ENCODE data around the gene INPP5D. TPM values are rescaled to one million over a fixed set of nuclear protein-coding genes. Genes with fewer than 3 reads are reported as not detected.

Gene INPP5D
- total RNA-seq (ENCODE audit: unreplicated experiment), result 79.2 TPM
- long read RNA-seq, full-length matches to known transcripts, result 3 of 13 reads
- long read RNA-seq, partial matches to known transcripts, result 8 of 13 reads
- long read RNA-seq, other reads (novel, unspliced or antisense), result 2 of 13 reads

GRCh38 chr2:233059797-233060500 lies at the start of gene INPP5D:
Gene INPP5D, plus strand, starts transcription at chr2:233060342. Its CDS starts 137 bp downstream, at chr2:233060479.
- no peak for DNase-seq (ENCODE audit: low spot score)
- H3K9me3 Mint-ChIP-seq (ENCODE audit: unreplicated experiment), result no peaks in the 10 kb centered on the region
- TF ChIP-seq CTCF (IDR thresholded peaks at IDR 0.05; ENCODE audit: unreplicated experiment), result no peak
- peaks cover 47% of the 10 kb centered on the region for H3K4me1 Mint-ChIP-seq (ENCODE audit: unreplicated experiment)
- H3K27me3 Mint-ChIP-seq (ENCODE audit: unreplicated experiment), result peaks cover 12% of the 10 kb centered on the region
- H3K36me3 Mint-ChIP-seq (ENCODE audit: low read depth, unreplicated experiment), result peaks cover 6% of the 10 kb centered on the region
- peak within 1 kb of the TSS; percentile 92 for H3K27ac Mint-ChIP-seq (ENCODE audit: unreplicated experiment)
- H3K4me3 Mint-ChIP-seq (ENCODE audit: unreplicated experiment), result peak within 1 kb of the TSS; percentile 89

- no peak for TF ChIP-seq CTCF (IDR thresholded peaks at IDR 0.05; ENCODE audit: unreplicated experiment)
- H3K27me3 Mint-ChIP-seq (ENCODE audit: unreplicated experiment), result peaks cover 2% of the 10 kb centered on the region
Observed at GRCh38 chr2:233010569-233011267, 49.4 kb upstream of the INPP5D start.

GRCh38 chr2:233011268-233011650 lies 48.9 kb upstream of the INPP5D start:
- Mint-ChIP-seq H3K36me3 (ENCODE audit: low read depth, unreplicated experiment) (no peaks in the 10 kb centered on the region), H3K4me1 (ENCODE audit: unreplicated experiment) (no peaks in the 10 kb centered on the region), H3K9me3 (ENCODE audit: unreplicated experiment) (no peaks in the 10 kb centered on the region), H3K27ac (ENCODE audit: unreplicated experiment) (no peak overlapping the region), H3K27me3 (ENCODE audit: unreplicated experiment) (peaks cover 2% of the 10 kb centered on the region), H3K4me3 (ENCODE audit: unreplicated experiment) (no peak overlapping the region)
- TF ChIP-seq CTCF (IDR thresholded peaks at IDR 0.05; ENCODE audit: unreplicated experiment), result no peak
- DNase-seq (ENCODE audit: low spot score), result no peak

More at GRCh38 chr2:233010569-233011267, 49.4 kb upstream of the INPP5D start:
- no peaks in the 10 kb centered on the region for H3K4me1 Mint-ChIP-seq (ENCODE audit: unreplicated experiment)
- no peak for DNase-seq (ENCODE audit: low spot score)
- no peaks in the 10 kb centered on the region for H3K9me3 Mint-ChIP-seq (ENCODE audit: unreplicated experiment)
- H3K4me3 Mint-ChIP-seq (ENCODE audit: unreplicated experiment), result no peak overlapping the region
- H3K27ac Mint-ChIP-seq (ENCODE audit: unreplicated experiment), result no peak overlapping the region
- no peaks in the 10 kb centered on the region for H3K36me3 Mint-ChIP-seq (ENCODE audit: low read depth, unreplicated experiment)

- no peak for DNase-seq (ENCODE audit: low spot score)
- Mint-ChIP-seq H3K27me3 (ENCODE audit: unreplicated experiment) (peaks cover 3% of the 10 kb centered on the region), H3K9me3 (ENCODE audit: unreplicated experiment) (no peaks in the 10 kb centered on the region), H3K4me1 (ENCODE audit: unreplicated experiment) (no peaks in the 10 kb centered on the region), H3K27ac (ENCODE audit: unreplicated experiment) (no peak overlapping the region), H3K36me3 (ENCODE audit: low read depth, unreplicated experiment) (no peaks in the 10 kb centered on the region), H3K4me3 (ENCODE audit: unreplicated experiment) (no peak overlapping the region)
- TF ChIP-seq CTCF (IDR thresholded peaks at IDR 0.05; ENCODE audit: unreplicated experiment), result no peak
Observed at GRCh38 chr2:233011702-233012131, 48.4 kb upstream of the INPP5D start.

Data from endothelial cell (in vitro differentiated cells).